Measurements from ENCODE around the gene BRIP1.
"Not testable (repeated sequence)": the region's sequence is repeated elsewhere in the genome, so short reads cannot be mapped to it uniquely, and the experiment has no call there.

The BRIP1 gene

DNA sequence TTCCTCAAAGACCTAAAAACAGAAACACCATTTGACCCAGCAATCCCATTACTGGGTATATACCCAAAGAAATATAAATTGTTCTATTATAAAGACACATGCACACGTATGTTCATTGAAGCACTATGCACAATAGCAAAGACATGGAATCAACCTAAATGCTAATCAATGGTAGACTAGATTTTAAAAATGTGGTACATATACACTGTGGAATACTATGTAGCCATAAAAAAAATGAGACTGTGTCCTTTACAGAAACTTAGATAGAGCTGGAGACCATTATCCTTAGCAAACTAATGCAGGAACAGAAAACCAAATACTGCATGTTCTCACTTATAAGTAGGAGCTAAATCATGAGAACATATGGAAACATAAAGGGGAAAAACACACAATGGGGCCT is 36.5 kb downstream of the BRIP1 start:
- not testable (repeated sequence) for DNase-seq

DNA sequence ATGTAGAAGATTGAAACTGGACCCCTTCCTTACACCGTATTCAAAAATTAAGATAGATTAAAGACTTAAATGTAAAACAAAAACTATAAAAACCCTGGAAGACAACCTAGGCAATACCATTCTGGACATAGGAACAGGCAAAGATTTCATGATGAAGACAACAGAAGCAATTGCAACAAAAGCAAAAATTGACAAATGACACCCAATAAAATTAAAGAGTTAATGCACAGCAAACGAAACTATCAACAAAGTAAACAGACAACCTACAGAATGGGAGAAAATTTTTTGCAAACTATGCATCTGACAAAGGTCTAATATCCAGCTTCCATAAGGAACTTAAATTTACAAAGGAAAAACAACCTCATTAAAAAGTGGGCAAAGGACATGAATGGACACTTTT is 37.1 kb downstream of the BRIP1 start:
- DNase-seq = not testable (repeated sequence)

DNA sequence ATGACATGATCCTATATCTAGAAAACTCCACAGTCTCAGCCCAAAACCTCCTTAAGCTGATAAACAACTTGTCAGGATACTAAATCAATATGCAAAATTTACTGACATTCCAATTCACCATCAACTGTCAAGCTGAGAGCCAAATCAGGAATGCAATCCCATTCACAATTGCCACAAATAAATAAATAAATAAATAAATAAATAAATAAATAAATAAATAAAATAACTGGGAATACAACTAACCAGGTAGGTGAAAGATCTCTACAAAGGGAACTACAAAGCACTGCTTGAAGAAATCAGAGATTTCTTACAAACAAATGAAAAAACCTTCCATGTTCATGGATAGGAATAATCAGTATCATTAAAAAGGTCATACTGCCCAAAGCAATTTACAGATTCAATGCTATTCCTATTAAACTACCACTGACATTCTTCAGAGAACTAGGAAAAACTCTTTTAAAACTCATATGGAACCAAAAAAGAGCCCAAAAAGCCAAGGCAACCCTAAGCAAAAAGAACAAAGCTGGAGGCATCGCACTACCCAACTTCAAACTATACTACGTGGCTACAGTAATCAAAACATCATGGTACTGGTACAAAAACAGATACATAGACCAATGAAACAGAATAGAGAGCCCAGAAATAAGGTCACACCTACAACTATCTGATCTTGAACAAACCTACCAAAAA is 37.7 kb downstream of the BRIP1 start:
- DNase-seq = no peak

DNA sequence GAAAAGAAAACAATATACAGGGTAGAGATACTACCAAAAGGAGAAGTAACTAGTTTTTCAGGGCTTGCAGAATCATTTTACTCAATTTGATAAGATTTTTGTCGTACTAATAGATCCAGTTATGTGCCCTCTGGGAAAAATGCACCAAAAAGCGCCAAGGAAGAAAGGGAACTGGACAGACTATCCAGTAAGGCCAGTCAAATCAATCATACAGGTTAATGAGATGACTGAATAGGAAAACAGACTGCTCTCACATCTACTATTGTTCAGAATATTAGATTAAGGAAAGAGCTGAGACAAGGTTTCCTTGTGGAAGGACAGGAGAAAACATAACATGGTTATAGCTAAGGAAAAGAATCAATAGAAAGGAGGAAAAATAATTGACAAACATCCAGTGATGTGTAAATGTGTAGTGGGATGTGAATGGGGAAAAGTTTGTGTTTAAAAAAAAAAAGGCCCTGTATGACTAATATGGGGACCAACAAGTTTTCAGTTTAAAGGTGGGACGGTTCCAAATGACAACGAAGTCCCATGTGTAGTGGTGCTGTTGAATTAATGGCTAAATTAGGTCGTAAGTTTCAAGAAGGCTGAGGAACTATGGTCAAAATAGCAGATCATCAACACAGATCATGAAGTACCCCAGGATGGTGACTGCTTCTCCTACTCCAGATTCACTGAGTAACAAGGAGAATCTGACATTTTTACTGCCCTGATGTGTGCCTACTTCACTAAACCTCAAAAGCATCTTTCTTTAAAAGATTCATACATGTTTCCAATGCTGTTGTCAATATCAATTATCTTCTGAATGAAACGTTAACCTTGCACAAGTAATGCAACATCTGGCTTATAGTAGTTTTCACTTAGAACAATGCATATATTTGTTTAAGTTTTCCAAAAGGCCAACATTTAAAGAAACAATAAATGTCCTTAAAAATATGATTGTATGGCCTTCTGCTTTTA is 40.7 kb downstream of the BRIP1 start:
- no peak for DNase-seq

DNA sequence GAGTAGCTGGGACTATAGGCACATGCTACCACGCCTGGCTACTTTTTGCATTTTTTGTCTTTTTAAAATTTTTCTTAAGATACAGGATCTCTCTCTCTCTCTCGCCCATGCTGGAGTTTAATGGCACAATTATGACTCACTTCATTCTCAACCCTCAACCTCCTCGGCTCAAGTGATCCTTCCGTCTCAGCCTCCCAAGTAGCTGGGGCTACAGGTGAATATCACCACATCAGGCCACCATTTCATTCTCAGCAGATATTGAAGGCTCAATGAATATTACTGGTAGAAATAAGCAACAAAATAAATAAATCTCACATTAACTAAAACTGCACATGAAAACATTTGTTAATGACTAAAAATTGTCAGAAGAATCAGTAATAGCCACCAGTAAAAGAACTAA is 41.7 kb downstream of the BRIP1 start:
- no peak for DNase-seq

DNA sequence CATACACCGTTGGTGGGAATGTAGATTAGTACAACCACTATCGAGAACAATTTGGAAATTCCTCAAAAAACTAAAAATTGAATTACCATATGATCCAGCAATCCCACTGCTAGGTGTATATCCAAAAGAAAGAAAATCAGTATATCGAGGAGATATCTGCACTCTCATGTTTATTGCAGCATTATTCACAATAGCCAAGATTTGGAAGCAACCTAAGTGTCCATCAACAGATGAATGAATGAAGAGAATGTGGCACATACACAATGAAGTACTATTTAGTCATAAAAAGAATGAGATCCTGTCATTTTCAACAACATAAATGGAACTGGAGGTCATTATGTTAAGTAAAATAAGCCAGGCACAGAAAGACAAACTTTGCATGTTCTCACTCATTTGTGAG is 44.1 kb downstream of the BRIP1 start:
- not testable (repeated sequence) for DNase-seq

DNA sequence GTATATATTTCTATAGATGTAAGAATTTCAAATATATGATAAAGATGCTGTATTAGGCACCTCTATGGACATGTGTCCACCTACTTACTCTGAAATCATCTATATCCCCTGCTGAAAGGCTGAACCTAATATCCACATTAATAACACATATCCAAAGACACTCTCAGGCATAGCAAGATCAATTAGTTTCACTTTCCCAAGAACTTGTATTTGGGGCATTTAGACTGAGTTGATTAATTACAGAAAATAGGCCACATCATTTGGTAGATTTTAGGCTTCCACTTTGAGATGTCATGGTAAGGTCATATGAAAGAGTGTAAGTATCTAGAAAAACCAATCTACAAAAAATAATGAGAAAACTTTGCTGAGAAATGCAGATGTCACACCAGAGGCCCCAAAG is 45.1 kb downstream of the BRIP1 start:
- no peak for DNase-seq

DNA sequence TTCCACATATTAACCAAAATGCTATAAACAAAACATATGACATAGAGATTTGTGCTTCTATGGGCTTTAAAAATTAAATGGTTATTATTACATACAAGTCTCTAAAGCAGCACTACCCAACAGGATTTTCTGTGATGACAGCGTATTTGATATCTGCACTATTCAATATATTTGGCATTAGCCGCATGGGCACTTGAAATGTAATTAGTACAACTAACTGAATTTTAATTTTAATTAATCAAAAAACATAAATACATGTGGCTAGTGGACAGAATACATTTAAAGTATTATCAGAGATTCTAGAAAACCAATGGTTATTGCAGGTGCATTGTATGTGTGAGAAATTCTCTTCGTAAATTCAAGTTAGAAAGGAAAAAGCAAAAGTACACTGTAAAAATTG is 45.9 kb downstream of the BRIP1 start:
- no peak for DNase-seq

DNA sequence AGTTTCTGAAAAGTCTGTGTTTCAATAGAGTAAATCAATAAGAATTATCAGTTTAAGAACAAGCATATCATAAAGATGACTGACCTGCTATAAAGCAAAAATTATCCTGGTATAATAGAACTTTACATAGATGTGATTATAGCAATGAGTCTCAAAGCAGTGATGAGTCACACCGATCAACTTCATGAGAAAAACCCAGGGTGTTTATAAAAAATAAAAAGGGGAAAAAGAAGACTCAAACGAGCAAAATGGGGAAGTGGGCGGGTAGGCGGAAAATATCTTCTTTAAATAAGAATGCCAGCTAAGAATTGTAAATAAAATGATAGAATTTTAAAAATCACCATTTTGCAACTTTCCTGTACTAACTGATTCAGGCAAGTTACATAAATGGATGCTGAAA is 46.8 kb downstream of the BRIP1 start:
- no peak for DNase-seq

DNA sequence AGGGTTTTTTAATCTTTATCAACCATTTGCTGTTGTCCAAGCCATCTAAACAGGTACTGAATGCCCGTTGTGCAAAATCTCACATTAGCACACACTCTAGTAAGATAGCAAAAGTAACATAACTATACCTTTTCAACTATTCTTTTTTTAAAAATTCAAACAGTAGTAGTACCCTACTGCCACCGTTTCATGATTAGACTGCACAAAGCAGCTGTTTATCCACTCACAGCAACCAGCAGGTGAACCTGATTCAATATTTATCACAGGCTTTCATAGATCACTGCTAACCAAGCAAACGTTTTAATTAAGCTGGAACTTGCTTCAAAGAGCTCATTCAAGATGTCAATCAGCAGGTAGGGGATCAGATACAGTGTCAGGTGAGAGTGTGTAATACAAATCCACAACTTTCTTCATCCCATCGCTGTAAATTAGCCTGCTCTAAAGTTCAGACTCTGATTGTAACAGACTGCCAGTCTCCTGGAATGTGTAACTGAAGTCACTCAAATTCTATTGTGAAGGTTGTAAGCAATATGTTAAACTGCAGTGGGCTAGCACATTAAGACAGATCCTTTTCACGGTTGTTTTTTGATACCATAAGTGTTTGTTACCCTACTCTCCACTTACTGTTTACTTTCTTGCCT is 47.3 kb downstream of the BRIP1 start:
- DNase-seq = no peak

DNA sequence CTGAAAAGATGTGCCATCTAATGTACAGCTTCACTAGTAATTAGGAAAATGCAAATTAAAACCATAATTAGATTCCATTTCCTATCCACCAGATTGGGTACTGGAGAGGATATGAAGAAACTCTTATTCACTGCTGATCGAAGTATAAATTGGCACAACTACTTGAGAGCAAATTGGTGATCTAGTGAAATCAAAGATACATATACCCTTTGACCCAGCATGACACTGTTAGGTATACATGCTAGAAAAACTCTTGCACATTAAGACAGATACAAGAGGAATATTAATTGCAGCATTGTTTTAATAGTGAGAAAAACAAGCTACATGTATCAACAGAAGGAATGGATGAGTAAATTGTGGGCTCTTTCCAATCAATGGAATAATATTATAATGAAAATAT is 48.8 kb downstream of the BRIP1 start:
- no peak for DNase-seq

DNA sequence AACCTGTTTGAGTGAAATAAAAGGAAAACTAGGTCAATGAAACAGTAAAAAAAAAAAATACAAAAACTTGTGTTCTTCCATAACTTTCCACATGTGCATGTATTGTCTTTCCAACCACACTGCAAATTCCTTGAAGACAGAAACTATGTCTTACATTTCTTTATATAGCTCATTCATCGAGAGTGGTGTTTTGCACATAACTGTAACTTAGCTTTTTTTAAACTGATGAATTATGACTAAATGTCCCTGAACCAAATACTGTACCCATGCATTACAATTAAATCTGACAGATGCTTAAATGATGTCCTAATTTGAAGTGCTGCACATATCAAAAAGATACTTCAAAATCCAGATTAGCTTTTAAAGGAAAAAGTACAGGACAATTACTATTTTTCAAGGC is 50.1 kb downstream of the BRIP1 start:
- no peak for DNase-seq

DNA sequence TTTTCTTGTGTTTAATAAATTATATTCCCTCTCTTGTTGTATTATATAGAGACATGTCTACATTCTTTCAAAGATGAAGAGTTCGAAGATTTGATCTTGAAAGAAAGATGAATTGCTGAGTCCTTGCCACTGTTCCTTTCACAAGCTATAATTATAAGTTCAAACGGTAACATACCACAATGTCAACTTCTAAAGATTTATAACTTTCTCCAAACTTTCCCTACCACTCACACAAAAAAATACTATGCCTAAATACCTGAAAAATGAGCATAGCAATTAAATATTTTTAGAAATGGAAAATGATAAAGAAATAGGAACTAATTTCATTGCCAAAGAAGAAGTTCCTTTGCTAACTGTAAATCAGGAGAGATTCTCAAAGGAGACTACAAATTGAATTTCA is 50.6 kb downstream of the BRIP1 start:
- DNase-seq = no peak

DNA sequence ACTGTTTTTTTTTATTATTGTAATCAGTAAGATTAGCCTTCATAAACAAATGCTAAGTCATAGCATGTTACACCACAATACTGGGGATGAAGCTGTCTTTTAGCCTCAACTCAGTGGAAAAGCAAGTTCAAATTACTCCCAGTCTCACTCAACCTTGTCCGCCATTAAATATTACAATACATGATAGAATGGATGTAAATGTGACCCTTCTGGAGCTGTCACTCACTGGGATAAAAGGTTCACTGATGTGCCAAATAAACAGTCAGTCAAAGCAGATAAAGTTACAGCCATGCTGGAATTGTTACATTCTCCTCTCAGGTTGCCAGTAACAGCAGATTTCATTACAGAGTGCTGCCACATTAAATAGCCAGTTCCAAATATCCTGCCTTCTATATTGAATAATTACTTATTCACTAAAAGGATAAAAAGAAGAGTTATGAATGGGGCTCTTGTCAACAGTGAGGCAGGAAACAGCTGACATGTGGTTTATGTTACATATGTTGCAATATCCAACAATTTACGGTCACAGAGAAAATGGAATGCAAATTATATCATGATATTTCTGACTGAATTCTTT is 53.4 kb downstream of the BRIP1 start:
- DNase-seq = no peak

DNA sequence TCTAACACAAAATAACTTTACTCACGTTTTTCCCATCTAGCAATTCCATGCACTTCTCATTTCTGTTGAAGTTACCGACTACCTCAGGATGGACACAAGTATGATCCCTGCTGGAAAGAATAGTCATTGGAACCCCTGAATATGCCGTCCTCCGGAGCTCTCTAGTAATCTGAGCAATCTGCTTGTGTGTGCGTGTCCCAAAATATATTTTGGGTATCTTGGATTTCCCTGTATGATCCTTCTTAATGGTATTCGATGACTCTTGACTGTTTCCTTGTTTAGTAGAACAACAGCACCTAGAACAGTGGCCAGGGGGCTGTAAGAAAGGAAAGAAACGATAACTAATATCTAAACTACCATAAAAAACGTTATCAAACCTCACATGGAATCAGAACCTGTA is 54.9 kb downstream of the BRIP1 start:
- no peak for DNase-seq

DNA sequence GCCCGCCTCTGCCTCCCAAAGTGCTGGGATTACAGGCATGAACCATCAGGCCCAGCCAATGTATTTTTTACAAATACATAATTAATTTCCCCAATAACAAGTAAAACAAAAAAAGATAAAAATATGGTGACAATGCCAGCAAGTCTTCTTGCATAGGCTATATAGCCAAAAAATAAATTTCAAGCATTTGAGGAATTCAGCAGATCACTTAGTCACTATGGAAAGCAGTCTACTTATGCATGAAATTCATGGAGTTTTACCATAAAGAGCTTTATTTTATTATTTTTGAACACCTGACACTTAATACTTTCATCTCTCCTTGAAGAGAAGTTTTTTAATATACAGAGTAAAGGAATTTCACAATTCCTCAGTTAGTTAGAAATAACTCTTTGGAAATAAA is 56.4 kb downstream of the BRIP1 start:
- no peak for DNase-seq

DNA sequence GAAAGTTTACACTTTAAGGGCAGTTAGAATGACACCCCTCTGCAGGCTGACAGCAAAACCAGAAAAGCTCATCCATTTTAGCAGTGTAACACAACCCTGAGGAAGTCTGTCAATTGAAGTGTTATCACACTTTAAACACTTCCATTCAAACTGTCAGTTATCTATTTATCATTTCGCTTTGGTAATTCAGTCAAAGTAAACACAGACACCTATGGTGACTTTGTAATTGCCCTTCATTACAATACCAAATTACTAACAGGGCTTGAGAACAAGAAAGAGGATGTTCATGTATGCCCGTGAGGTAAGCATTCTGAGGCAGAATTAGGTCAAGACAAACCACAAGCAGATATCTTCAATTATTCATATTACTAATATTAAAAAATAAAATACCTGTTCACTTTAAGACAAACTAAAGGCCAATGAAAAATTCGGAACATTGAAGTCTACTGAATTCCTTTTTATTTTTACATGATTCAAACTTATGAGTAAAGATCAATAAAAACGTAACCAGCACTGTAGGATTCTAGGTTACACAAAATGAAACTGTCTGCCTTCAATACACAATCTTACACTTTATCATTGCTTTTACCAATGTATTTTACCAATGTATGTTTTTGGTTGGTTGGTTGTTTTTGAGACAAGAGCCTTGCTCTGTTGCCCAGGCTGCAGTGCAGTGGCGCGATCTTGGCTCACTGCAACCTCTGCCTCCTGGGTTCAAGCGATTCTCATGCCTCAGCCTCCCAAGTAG is 57.1 kb downstream of the BRIP1 start:
- no peak for DNase-seq

DNA sequence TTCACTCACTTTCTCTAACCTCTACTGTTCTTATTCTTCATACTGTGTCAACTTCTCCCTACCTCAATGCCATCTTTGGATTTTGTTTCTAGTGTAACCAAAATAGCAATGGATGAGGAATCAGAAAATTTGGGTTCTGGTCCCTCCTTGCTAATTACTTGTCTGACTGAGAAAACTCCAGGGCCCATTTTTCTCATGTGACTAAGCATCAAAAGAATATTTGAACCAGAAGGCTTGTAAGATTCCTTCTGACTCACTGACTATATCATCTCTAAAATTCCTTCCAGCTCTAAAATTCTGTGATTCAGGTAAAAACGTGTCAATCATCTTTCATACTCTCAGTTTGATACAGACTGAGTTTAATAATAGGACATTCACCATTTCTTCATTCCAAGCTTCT is 57.9 kb downstream of the BRIP1 start:
- DNase-seq = no peak

DNA sequence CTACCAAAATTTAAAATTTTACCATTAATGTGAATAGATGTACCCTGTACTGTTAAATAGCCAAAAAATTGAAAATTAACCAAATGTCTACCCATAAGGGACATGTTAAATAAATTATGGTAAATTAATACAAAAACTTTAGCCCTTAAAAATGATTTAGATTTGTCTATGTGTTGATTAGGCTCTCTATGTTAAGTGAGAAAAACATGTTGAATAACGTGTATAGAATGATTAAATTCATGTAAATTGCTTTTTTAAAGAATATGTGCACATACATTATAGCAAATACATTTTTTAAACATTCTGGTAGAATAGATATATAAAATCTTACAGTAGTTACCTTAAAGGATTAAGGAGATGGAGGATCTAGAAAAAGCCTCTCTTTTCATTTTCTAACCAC is 59.5 kb downstream of the BRIP1 start:
- no peak for DNase-seq

DNA sequence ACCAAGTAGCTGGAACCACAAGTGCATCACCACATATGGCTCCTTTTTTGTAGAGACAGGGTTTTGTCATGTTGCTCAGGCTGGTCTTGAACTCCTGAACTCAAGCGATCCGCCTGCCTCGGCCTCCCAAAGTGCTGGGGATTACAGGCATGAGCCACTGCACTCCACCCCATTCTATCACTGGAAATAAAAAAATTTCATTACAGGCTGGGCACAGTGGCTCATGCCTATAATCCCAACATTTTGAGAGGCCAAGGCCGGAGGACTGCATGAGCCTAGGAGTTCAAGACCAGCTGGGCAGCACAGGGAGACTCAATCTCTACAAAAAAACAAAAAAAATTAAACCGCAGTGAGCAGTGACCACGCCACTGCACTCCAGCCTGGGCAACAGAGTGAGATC is 60.1 kb downstream of the BRIP1 start:
- no peak for DNase-seq

DNA sequence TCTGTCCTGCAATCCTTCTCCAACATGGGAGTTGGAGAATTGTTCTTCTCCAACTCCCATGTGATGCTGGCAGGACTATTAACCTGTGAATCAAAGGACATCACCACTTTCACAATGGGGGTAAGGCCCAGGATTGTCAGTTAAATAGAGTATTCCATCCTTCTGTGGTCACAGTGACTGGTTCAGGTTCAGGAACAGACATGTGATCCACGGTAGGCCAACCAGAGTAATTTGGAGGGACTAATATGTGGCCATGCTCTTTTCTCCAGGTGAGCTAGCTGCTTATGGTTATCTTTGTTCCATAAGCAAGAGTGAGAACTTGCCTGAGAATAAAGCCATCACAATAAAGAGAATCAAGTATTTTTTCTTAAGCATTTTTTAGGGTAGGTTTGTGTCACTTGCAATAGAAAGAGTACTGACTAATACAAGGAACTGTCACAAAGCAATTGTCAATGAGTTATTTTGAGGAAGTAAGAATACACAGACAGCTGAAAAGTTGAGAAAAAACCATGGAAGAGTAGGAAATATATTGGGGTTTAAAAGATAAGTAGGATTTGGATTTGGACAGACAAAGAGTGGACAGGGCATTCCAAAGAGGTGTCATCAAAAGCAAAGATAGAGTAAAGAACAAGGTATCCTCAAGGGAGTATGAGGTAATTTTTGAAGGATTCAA is 63.4 kb downstream of the BRIP1 start:
- no peak for DNase-seq

DNA sequence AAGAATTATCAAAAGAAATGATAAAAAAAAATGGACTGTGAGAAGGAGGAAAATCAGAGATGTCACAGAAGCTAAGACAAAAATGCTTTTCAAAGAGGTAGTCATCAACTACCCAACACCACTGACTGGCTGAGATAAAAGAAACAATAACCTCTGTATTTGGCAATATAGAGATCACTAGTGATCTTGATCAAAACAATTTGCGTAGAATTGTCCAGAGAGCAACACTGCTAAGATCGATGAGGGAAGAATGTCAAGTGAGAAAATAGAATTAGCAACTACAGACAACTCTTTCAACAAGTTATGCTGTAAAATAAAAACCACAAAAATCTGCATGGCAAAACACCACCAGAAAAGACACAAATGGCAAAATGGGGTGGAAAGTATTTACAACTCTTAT is 66.0 kb downstream of the BRIP1 start:
- DNase-seq = no peak

All from activated CD4-positive, CD25-positive, alpha-beta regulatory T cell treated with anti-CD3 and anti-CD28 coated beads, Interleukin-2, amount 50 U/mL, for 72 hours (primary cell).